Measurements from ENCODE around the gene RPL10A. TPM values are rescaled to one million over a fixed set of nuclear protein-coding genes. Genes with fewer than 3 reads are reported as not detected.

The RPL10A gene
- total and polyA plus RNA-seq, 2 of the 13 experiments (the other 11 are each of a cell fraction or from before 2014, with no cell fraction given), result 1,854 to 2,726 TPM

- TF ChIP-seq MBD4 (IDR thresholded peaks at IDR 0.05; ENCODE audit: borderline replicate concordance, low read length) (no peak; the same call in 1 of the 2 replicates), MYPOP (CRISPR knock-in tag; IDR thresholded peaks at IDR 0.05) (no peak), POLR2AphosphoS5 (IDR thresholded peaks at IDR 0.05; ENCODE audit: low read depth, low read length) (peak; percentile 70), ZNF501 (CRISPR knock-in tag; IDR thresholded peaks at IDR 0.05) (no peak), GZF1 (CRISPR knock-in tag; IDR thresholded peaks at IDR 0.05) (peak; percentile 27; the same call in 1 of the 2 replicates), THRA (CRISPR knock-in tag; IDR thresholded peaks at IDR 0.05; ENCODE audit: borderline replicate concordance) (peak; percentile 97), RFX5 (IDR thresholded peaks at IDR 0.05; ENCODE audit: low read depth, low read length) (0 out of 2 replicates have a peak, but pooled peaks have one; percentile 35), ZFP91 (CRISPR knock-in tag; IDR thresholded peaks at IDR 0.05; ENCODE audit: borderline replicate concordance) (0 out of 2 replicates have a peak, but pooled peaks have one; percentile 26), RBM22 (optimal IDR thresholded peaks at IDR 0.05; ENCODE audit: low read length) (peak; percentile 99), POLR2G (IDR thresholded peaks at IDR 0.05; ENCODE audit: low read depth, low read length) (peak; percentile 62), SNAPC2 (CRISPR knock-in tag; IDR thresholded peaks at IDR 0.05) (no peak), RBM39 (IDR thresholded peaks at IDR 0.05; ENCODE audit: low read depth, low read length, poor library complexity, severe bottlenecking) (no peak), ZNF597 (CRISPR knock-in tag; IDR thresholded peaks at IDR 0.05) (no peak), KDM3A (CRISPR knock-in tag; IDR thresholded peaks at IDR 0.05; ENCODE audit: low read depth) (no peak), ZBTB37 (CRISPR knock-in tag; IDR thresholded peaks at IDR 0.05) (no peak), SAP130 (CRISPR knock-in tag; IDR thresholded peaks at IDR 0.05; ENCODE audit: low read depth) (peak; percentile 37; the same call in 1 of the 2 replicates), ZMYM3 (CRISPR knock-in tag; IDR thresholded peaks at IDR 0.05) (peak; percentile 53; the same call in 1 of the 2 replicates), SALL2 (CRISPR knock-in tag; IDR thresholded peaks at IDR 0.05) (peak; percentile 38; the same call in 1 of the 2 replicates), SYNCRIP (IDR thresholded peaks at IDR 0.05; ENCODE audit: insufficient read depth, low read depth, low read length) (no peak), ZNF160 (CRISPR knock-in tag; IDR thresholded peaks at IDR 0.05) (no peak; the same call in 1 of the 2 replicates), HOXA9 (CRISPR knock-in tag; IDR thresholded peaks at IDR 0.05; ENCODE audit: borderline replicate concordance) (no peak)
These were observed 5.1 kb downstream of the RPL10A start (continued) for GRCh38 chr6:35473075-35473849.
